ENCODE results near the gene GLCCI1. TPM values are rescaled to one million over a fixed set of nuclear protein-coding genes. Genes with fewer than 3 reads are reported as not detected.

GLCCI1 gene
- total RNA-seq, 1 donor from 2014 or later = 12.3 TPM

- Mint-ChIP-seq H3K9me3 (ENCODE audit: unreplicated experiment) (no peaks in the 10 kb centered on the region), H3K27me3 (ENCODE audit: unreplicated experiment) (peaks cover 11% of the 10 kb centered on the region), H3K4me3 (ENCODE audit: unreplicated experiment) (no peak overlapping the region), H3K27ac (ENCODE audit: unreplicated experiment) (no peak overlapping the region), H3K4me1 (ENCODE audit: unreplicated experiment) (peaks cover 4% of the 10 kb centered on the region), H3K36me3 (ENCODE audit: unreplicated experiment) (no peaks in the 10 kb centered on the region)
- DNase-seq (ENCODE audit: extremely low spot score, unreplicated experiment) = no peak
- no peak for TF ChIP-seq CTCF (IDR thresholded peaks at IDR 0.05)
Observed at GRCh38 chr7:8131694-8132605, 163.4 kb downstream of the GLCCI1 start.

DNA sequence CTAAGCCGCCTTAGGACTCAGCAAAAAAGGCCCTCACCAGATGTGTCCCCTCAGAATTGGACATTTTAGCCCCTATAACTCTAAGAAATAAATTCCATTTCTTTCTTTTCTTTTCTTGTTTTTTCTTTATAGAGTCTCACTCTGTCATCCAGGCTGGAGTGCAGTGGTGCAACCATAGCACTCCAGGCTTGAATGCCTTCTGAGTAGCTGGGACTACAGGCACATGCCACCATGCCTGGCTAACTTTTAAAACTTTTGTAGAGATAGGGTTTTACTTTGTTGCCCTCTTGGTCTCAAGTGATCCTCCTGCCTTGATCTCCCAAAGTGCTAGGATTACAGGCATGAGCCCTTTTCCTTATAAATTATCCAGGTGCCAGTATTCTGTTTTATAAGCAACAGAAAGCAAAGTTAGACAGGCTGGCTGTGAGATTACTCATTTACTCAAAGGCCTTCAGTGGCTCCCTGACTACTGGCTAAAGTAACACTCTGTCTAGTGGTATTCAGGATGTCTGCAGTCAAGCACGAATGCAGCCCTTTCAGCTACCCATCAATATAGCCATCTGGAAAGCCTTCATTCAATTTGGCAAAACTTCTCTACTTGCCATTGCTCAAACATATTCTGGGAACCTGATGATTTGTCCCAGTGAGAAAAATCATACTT is 164.7 kb downstream of the GLCCI1 start:
- Mint-ChIP-seq H3K9me3 (ENCODE audit: unreplicated experiment) (no peaks in the 10 kb centered on the region), H3K27ac (ENCODE audit: unreplicated experiment) (no peak overlapping the region), H3K4me3 (ENCODE audit: unreplicated experiment) (no peak overlapping the region), H3K4me1 (ENCODE audit: unreplicated experiment) (peaks cover 4% of the 10 kb centered on the region), H3K27me3 (ENCODE audit: unreplicated experiment) (peaks cover 11% of the 10 kb centered on the region), H3K36me3 (ENCODE audit: unreplicated experiment) (no peaks in the 10 kb centered on the region)
- TF ChIP-seq CTCF (IDR thresholded peaks at IDR 0.05) = no peak
- DNase-seq (ENCODE audit: extremely low spot score, unreplicated experiment) = no peak

GRCh38 chr7:8134089-8134733 is 165.6 kb downstream of the GLCCI1 start:
- DNase-seq (ENCODE audit: extremely low spot score, unreplicated experiment) = no peak
- no peak overlapping the region for H3K27ac Mint-ChIP-seq (ENCODE audit: unreplicated experiment)

GRCh38 chr7:8135417-8135816 is 166.8 kb downstream of the GLCCI1 start:
- Mint-ChIP-seq H3K36me3 (ENCODE audit: unreplicated experiment) (no peaks in the 10 kb centered on the region), H3K27ac (ENCODE audit: unreplicated experiment) (no peak overlapping the region), H3K27me3 (ENCODE audit: unreplicated experiment) (peaks cover 11% of the 10 kb centered on the region), H3K4me3 (ENCODE audit: unreplicated experiment) (no peak overlapping the region), H3K4me1 (ENCODE audit: unreplicated experiment) (peaks cover 4% of the 10 kb centered on the region), H3K9me3 (ENCODE audit: unreplicated experiment) (no peaks in the 10 kb centered on the region)
- no peak for TF ChIP-seq CTCF (IDR thresholded peaks at IDR 0.05)
- DNase-seq (ENCODE audit: extremely low spot score, unreplicated experiment) = no peak

More at GRCh38 chr7:8134089-8134733, 165.6 kb downstream of the GLCCI1 start:
- Mint-ChIP-seq H3K36me3 (ENCODE audit: unreplicated experiment) (no peaks in the 10 kb centered on the region), H3K27me3 (ENCODE audit: unreplicated experiment) (peaks cover 11% of the 10 kb centered on the region), H3K9me3 (ENCODE audit: unreplicated experiment) (no peaks in the 10 kb centered on the region), H3K4me1 (ENCODE audit: unreplicated experiment) (peaks cover 4% of the 10 kb centered on the region), H3K4me3 (ENCODE audit: unreplicated experiment) (no peak overlapping the region)
- no peak for TF ChIP-seq CTCF (IDR thresholded peaks at IDR 0.05)

Data from osteocyte (in vitro differentiated cells).